Kidney epithelial cell (primary cell): ENCODE results near the gene CEP55. TPM values are rescaled to one million over a fixed set of nuclear protein-coding genes. Genes with fewer than 3 reads are reported as not detected.

Experiments
- DNase-seq: peaks from one replicate; pipeline ENCODE4 v3.0.0-alpha.2; 2010; ENCODE audit warnings: low read depth
- H3K27me3 ChIP-seq: 2 replicates; pipeline ENCODE4 v1.6.0; 2011; ENCODE audit warnings: low read length; ENCODE audit not compliant: control insufficient read depth, insufficient read depth
- H3K36me3 ChIP-seq: 2 replicates; pipeline ENCODE4 v1.5.1; 2011; ENCODE audit warnings: low read length; ENCODE audit not compliant: control insufficient read depth, insufficient read depth
- H3K4me3 ChIP-seq: 2 replicates; pipeline ENCODE4 v1.5.1; 2011; ENCODE audit warnings: low read depth, mild to moderate bottlenecking, control low read depth, low read length
- total RNA-seq: library from RNA; depleted of rRNA; stranded (reverse); fragments of >200 nt; gene quantifications from 2 replicates; pipeline ENCODE4 v1.2.3, GENCODE V29; 2015
- TF ChIP-seq, protein P1 (sequence below): IDR thresholded peaks from 2 replicates; pipeline ENCODE4 v1.5.1; 2011; ENCODE audit warnings: mild to moderate bottlenecking, moderate library complexity, low read length, control low read depth, inconsistent platforms; ENCODE audit not compliant: insufficient read depth, poor library complexity, severe bottlenecking

The CEP55 gene
- total RNA-seq, 1 donor from 2014 or later = 11.4 TPM

GRCh38 chr10:93509816-93510215 lies 13.4 kb downstream of the CEP55 start:
- H3K36me3 ChIP-seq = no peaks in the 10 kb centered on the region
- H3K27me3 ChIP-seq = no peaks in the 10 kb centered on the region
- no peak overlapping the region for H3K4me3 ChIP-seq
- TF ChIP-seq, protein P1, sequence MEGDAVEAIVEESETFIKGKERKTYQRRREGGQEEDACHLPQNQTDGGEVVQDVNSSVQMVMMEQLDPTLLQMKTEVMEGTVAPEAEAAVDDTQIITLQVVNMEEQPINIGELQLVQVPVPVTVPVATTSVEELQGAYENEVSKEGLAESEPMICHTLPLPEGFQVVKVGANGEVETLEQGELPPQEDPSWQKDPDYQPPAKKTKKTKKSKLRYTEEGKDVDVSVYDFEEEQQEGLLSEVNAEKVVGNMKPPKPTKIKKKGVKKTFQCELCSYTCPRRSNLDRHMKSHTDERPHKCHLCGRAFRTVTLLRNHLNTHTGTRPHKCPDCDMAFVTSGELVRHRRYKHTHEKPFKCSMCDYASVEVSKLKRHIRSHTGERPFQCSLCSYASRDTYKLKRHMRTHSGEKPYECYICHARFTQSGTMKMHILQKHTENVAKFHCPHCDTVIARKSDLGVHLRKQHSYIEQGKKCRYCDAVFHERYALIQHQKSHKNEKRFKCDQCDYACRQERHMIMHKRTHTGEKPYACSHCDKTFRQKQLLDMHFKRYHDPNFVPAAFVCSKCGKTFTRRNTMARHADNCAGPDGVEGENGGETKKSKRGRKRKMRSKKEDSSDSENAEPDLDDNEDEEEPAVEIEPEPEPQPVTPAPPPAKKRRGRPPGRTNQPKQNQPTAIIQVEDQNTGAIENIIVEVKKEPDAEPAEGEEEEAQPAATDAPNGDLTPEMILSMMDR = no peak
- no peak for DNase-seq

DNA sequence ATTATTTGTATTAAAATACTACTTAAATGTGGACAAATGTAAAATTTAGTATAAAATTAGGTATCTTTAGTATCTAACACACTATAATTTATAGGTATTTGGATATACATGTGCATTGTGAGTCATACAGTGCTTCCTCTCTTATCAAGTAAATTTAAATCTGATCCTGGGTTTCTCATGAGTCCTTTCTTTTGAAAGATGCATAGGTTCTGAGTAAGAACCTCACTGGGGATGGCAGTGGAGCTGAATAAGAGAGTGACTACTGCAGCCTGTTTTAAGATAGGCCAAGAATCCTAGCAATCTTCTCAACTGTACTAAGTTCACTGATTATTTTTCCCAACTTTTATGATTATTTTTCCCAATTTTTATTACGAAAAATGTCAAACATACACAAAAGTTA lies 16.2 kb downstream of the CEP55 start:
- H3K36me3 ChIP-seq = no peaks in the 10 kb centered on the region
- TF ChIP-seq, protein P1 = no peak
- no peaks in the 10 kb centered on the region for H3K27me3 ChIP-seq
- no peak for DNase-seq
- no peak overlapping the region for H3K4me3 ChIP-seq

GRCh38 chr10:93513091-93513490 lies 16.7 kb downstream of the CEP55 start:
- TF ChIP-seq, protein P1 = no peak
- H3K27me3 ChIP-seq = no peaks in the 10 kb centered on the region
- DNase-seq = no peak
- no peaks in the 10 kb centered on the region for H3K36me3 ChIP-seq
- H3K4me3 ChIP-seq = no peak overlapping the region

- H3K27me3 ChIP-seq = no peaks in the 10 kb centered on the region
- TF ChIP-seq, protein P1 = no peak
- H3K36me3 ChIP-seq = no peaks in the 10 kb centered on the region
- H3K4me3 ChIP-seq = no peak overlapping the region
- no peak for DNase-seq
These were observed 18.1 kb downstream of the CEP55 start for GRCh38 chr10:93514521-93514920.

DNA sequence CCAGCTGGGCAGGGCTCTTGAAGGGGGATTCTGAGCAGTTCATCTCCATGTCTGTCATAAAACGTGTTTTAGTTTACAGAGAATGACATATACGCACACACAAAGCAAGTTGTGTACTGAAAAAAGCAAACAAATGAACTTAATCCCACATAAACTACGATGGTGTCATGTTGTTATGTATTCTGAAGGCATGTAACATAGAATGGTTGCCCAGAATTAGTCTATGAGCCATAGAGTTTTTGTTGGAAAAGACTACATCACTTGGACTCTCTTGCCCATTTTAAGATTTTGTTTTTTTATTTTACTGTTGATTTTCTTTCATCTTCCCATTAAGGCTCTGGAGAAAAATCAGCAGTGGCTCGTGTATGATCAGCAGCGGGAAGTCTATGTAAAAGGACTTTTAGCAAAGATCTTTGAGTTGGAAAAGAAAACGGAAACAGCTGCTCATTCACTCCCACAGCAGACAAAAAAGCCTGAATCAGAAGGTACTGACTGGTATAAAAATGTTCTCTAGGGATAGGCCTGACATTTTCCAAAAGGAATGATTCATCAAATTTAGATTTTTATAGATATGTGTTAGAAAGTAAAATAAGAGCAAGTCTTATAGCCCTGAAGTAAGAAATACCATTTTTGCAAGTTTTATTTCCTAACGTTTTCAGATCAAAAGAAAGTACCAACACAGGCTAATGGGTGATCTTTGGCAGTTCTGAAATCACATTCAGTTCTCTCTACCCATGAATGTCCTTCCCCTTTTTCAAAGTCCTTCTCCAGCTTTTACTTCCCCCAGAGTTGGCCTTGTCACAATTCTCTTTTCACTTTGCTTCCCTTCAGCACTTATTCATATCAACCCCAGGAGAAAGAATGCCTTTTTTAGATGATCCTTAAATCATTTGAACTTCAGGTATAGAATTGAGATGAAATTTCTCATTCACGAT lies 18.9 kb downstream of the CEP55 start:
- no peak overlapping the region for H3K4me3 ChIP-seq
- H3K36me3 ChIP-seq = no peaks in the 10 kb centered on the region
- DNase-seq = no peak
- H3K27me3 ChIP-seq = no peaks in the 10 kb centered on the region
- TF ChIP-seq, protein P1 = no peak

DNA sequence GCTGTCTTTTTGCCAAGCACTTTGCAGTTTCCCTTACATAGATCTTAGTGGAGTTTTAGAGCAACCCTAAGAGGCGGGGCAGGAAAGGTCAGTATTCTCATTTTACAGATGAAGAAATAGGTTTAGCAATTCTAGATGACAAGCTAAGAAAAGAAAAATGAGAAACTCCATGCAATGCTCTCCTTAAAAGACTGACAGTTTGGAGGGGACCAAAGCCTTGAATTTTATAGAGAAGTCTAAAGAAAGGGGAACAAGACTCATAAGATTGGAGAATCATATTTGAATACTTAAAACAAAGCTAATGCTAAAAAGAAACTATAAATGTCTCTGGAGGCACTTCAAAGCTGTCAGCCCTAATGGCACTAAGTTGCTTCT lies 19.6 kb downstream of the CEP55 start:
- TF ChIP-seq, protein P1 = no peak
- no peak for DNase-seq
- Histone ChIP-seq H3K36me3 (no peaks in the 10 kb centered on the region), H3K4me3 (no peak overlapping the region), H3K27me3 (no peaks in the 10 kb centered on the region)
